ENCODE data around the gene ZNF394.
A peak's percentile ranks its signal among the peaks of the same experiment; 100 is the strongest.

DNA sequence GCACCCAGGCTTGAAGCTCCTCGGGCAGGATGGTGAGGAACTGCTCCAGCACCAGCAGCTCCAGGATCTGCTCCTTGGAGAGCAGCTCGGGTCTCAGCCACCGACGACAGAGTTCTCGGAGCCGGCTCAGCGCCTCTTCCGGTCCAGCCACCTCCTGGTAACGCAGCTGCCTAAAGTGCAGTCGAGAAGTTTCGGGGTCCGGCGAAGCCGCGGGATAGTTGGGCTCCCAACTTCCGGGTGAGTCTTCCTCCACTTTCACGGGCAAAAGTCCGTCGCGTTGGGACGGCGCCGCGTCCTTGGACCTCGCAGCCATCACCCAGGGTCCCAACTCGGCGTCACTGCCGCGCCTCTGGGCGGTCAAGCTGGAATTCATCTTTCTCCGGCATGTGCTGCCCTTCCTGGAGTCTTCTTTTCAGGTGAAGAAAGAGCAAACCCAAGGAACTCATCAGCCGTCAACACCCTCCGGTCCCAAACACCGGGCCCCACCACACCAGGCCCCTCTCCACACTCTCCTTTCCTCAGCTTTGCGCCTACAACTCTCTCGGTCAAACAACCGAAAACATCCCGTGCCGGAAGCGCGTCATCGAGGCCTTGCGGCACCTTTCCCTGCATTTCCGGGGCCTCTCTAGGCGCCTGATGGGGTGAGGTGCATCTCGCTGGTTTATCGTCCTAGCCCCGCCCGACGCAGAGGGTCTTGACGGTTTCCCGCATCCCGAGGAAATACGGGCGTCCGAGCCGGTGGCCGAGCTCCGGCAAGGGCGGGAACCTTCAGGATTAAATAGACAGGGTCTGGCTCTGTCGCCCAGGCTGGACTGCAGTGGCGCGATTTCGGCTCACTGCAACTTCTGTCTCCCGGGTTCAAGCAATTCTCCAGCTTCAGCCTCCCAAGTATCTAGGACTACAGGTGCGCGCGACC is at the start of gene ZNF394:
- TF ChIP-seq EZH2phosphoT487 (IDR thresholded peaks at IDR 0.05) (no peak), EZH2 (IDR thresholded peaks at IDR 0.05) (peak; percentile 9)
- TF ChIP-seq, protein P1, sequence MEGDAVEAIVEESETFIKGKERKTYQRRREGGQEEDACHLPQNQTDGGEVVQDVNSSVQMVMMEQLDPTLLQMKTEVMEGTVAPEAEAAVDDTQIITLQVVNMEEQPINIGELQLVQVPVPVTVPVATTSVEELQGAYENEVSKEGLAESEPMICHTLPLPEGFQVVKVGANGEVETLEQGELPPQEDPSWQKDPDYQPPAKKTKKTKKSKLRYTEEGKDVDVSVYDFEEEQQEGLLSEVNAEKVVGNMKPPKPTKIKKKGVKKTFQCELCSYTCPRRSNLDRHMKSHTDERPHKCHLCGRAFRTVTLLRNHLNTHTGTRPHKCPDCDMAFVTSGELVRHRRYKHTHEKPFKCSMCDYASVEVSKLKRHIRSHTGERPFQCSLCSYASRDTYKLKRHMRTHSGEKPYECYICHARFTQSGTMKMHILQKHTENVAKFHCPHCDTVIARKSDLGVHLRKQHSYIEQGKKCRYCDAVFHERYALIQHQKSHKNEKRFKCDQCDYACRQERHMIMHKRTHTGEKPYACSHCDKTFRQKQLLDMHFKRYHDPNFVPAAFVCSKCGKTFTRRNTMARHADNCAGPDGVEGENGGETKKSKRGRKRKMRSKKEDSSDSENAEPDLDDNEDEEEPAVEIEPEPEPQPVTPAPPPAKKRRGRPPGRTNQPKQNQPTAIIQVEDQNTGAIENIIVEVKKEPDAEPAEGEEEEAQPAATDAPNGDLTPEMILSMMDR (IDR thresholded peaks at IDR 0.05), result peak; percentile 7
